ENCODE results near the gene CDH26.

CDH26 gene

DNA sequence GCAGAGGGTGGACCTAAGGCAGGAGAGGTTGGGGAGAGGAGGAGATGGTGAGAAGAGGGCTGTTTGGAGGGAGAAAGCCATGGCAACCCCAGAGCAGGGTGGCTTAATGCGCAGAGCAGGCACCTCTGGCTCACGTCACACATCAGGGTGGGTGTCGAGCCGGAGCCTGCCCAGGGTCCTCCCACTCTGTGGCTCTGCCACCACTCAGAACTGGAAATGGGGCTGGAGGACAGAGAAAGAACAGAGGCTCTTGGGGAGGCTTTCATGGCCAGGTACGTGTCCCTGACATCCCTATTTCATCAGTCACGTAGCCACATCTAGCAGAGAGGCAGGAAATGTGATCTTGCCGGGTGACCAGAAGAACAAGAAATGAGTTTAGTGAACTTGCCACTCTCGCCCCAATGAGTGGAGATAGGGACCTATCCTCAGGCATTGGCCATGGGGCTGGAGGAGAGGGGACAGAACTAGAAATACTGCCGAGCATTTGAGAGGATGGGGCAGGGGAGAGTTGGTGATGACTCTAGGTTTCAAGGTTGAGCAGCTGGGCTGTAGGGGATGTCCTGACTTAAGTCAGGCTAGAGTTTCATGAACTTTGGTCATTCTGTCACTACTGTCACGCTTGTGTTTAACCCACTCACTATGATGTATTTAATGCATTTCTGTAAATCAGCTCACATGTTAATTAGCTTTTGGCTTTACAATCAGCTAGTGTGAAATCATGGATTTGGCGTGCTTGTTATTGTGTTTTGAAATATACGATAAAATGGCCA is 52.7 kb downstream of the CDH26 start:
- in situ Hi-C loops (cut with HindIII; ENCODE audit: low sequenced_read_pairs), result no loop called here

DNA sequence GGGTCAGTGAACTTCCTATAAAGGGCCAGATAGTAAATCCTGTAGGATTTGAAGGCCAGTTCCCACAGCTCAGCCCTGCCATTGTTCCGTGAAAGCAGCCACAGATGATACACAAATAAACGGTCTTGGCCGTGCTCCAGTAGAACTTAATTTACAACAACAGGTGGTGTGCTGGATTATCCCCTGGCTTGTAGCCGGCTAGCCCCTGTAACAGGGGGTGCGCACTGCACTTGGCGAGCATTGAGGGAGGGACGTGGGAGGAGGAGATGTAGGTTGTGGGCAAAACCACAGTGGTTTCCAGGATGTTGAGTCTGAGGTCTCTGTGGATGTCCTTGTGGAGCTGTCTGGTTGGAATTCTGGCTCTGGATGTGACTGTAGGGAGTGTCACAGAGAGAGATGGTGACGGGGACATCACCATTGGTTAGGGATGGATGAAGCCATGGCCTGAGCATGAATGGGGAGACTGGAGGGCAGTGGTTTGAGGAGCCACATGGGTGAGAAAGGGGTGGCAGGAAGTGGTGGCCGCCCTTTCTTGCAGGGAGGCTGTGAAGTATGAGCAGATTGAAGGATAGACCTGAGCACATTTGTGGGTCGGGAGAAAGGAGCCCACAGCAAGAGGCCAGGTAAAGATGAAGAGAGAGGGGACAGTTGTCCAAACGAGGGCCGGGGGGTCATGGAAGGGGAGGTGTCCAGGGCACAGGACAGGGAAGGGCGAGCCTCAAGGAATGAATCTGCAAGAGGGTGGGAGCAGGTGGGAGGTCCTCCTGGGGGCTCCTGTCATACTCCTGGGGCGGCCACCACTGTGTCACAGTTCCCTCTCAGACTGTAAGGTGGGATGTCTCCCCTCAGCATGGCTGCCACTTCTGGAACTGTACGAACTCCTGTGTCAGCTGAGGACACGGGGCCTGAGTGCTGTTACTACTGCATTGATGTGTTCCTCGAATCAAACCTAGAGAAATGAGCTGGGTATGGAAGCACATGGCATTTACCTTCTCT is 53.6 kb downstream of the CDH26 start:
- in situ Hi-C loops (cut with HindIII; ENCODE audit: low sequenced_read_pairs), result no loop called here

DNA sequence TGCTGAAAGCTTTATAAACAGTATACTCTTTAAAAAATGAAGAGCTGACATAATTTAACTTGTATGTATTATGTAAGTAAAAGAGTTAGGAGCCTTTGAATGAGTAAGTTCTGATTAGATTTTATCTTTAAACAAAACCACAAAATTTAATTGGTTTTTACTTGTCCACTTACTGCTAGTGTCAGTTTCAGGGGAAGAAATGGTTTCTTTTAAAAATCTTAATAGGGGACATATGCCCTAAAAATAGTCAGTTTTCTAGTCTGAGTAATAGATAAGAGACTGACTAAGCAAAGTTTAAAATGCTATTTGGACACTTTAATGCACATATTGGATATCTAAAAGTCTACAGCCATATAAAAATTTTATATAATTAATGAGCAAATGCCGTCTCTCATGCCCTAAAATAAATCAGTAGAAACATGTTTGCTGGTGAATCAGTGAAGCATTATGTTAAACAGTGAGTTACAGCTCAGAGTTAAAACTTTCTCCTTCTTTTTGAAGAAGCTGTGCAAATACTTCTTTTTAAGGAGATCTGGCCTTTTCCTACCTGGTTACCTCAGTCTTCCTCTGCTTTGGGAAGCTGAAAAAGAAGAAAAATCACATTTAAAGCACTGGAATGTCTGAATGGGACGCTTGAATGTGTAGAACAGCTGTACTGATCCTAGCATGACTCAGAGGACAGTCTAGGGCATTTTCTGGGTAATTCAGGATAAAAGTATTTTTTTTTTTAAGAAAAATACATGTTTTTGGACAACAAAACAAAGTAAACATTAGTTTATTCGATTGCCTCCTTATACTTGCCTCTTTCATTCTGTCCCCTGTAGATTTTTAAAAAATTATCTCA is 55.3 kb downstream of the CDH26 start:
- in situ Hi-C loops (cut with HindIII; ENCODE audit: low sequenced_read_pairs), result no loop called here

DNA sequence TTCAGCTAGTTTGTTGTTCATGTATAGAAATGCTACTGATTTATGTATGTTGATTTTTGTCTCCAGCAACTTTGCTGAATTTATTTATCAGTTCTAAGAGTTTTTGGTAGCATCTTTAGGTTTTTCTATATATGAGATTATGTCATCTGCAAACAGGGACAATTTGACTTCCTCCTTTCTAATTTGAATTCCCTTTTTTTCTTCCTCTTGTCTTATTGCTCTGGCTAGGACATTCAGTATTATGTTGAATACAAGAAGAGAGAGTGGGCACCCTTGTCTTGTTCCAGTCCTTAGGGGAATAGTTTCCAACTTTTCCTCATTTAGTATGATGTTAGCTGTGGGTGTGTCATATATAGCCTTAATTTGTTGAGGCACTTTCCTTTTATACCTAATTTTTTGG is 58.2 kb downstream of the CDH26 start:
- in situ Hi-C loops (cut with HindIII; ENCODE audit: low sequenced_read_pairs), result no loop called here

DNA sequence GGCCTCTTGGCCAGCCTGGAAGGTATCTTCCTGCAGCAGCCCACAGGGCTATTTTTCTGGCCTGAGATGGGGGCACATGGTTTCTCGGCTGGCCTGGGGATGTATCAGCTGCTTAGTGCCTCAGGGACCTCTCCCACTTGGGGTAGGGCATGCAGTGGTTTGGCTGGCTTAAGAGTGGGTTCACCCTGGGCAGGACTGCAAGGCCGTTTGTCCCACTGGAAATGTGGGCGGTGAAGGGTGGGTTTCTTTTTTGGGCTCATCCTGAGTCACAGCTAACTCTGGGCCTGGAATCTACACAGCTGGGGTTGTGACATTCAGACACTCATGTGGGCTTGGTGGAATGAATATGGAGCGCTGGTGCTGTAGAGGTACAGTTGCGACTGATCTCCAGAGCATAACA is 62.0 kb downstream of the CDH26 start:
- in situ Hi-C loops (cut with HindIII; ENCODE audit: low sequenced_read_pairs), result no loop called here

DNA sequence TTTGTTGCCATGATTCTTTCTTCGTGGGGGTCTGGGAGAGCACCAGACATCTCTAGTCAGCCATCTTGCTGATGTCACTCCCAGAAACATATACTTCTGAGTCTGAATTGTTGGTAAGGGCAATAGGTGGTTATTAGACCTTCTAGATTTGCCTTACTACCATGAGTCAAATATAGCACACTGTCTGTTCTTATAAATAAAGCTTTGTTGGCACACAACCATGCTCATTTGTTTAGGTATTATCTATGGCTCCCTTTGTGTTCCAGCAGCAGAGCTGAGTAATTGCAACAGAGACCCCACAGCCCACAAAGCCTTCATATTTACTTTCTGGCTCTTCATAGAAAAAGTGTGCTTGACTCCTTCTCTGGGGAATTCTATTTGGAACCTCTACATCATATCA is 62.9 kb downstream of the CDH26 start:
- in situ Hi-C loops (cut with HindIII; ENCODE audit: low sequenced_read_pairs), result no loop called here

DNA sequence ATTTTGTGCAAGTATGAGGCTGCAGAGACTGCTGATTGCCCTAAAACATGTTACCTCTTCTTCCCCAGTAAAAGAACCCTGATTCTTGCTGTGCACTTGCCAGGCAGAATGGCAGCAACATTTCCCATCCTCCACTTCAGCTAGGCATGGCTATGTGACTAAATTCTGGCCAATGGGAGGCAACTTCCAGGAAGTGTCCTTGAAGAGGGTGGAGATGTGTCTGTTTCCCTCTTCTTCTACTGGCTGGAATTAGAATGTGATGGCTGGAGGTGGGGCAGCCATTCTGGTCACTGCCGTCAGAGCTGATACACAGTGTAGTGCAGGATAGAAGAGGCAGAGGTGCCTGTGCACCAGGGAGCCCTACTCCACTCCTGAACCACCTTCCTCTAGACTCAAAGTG is 64.6 kb downstream of the CDH26 start:
- in situ Hi-C loops (cut with HindIII; ENCODE audit: low sequenced_read_pairs), result no loop called here

DNA sequence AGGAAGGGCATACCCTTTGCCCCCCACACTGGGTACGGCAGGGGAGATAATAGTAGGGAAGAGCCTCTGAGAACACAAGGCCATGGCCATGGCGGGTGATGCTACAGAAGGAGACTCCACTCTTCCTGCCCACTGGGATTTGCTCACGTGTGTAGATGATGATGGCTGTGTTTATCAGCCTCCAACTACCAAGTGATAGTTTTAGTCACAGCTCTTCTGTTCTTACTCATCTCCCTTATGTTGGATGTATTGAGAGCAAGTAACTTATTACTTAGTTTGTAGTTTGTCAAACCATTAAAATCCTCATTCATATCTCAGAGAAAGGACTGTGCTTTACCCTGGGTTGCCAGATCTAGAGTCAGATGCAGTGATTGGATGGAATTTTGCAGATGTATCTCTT is 66.0 kb downstream of the CDH26 start:
- in situ Hi-C loops (cut with HindIII; ENCODE audit: low sequenced_read_pairs), result no loop called here

DNA sequence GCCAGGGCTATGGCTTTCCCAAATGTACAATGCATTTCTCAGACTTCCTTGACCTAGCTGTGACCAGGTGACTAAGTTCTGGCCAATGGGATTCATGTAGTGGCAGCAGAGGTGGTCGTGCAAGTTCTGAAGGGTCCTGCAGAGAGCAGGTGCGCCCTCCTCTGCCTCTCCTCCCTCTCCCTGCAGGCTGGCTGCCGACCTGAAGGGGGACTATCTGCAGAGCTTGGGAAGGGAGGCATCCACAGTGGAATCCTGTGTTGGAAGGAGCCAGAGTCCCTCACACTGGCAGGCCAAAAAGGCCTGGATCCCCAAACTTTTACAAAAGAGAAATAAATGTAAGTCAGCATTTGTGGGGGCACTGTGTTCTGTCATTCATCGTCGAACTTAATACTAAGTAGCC is 66.6 kb downstream of the CDH26 start:
- in situ Hi-C loops (cut with HindIII; ENCODE audit: low sequenced_read_pairs), result no loop called here

DNA sequence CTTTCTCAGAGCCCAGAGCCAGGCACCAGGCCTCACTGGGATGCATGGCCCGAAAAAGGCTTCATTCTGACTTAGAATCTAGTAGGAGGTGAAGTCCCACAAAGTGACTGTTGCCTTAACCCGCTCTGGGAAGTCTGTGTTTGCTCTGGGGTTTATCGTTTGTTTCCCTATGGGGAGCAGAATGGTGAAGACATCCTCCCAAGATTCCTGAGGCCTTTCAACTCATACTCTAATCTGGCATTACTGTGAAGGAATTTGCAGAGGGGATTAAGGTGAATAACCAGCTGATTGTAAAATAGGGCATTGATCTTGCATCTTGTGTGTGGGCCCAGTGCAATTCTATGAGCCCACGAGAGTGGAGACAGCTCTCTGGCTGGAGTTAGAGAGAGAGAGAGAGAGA is 67.8 kb downstream of the CDH26 start:
- in situ Hi-C loops (cut with HindIII; ENCODE audit: low sequenced_read_pairs), result no loop called here

DNA sequence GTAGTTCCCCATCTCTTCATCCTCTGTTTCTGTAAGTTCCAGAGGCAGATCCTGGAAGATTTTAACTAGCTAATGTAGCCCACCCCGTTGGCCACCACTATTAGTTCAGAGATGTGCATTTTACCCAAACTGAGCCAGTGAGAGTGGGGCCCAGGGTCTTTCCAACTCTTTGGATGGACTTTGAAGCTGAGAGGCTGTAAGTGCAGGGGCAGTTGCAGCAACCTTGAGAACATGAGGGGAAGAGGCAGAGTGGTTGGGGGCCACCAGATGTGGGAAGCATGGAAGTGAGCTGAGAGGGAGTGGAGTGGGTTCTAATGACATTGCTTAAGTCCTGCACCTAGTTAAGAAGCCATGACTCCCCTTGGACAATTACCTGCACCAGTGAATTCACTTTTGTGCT is 72.2 kb downstream of the CDH26 start:
- in situ Hi-C loops (cut with HindIII; ENCODE audit: low sequenced_read_pairs), result no loop called here

DNA sequence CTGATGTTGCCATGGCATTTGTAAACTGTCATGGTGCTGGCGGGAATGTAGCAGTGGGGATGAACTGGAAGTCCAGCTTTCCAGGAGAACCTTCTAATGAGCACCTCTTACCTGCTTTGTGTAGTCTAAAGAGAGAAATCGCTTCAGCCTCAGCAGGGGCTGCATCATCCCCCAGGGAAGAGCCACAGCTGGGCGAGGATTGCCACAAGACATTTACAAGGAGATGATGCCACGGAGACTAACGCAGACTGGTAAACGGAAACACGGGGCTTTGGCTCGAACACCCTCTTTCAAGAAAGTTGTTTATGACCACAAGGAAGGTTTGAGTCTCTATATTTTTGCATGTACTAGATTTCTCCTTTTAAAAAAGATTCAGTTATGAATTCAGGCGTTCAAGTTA is 72.9 kb downstream of the CDH26 start:
- in situ Hi-C loops (cut with HindIII; ENCODE audit: low sequenced_read_pairs), result no loop called here

DNA sequence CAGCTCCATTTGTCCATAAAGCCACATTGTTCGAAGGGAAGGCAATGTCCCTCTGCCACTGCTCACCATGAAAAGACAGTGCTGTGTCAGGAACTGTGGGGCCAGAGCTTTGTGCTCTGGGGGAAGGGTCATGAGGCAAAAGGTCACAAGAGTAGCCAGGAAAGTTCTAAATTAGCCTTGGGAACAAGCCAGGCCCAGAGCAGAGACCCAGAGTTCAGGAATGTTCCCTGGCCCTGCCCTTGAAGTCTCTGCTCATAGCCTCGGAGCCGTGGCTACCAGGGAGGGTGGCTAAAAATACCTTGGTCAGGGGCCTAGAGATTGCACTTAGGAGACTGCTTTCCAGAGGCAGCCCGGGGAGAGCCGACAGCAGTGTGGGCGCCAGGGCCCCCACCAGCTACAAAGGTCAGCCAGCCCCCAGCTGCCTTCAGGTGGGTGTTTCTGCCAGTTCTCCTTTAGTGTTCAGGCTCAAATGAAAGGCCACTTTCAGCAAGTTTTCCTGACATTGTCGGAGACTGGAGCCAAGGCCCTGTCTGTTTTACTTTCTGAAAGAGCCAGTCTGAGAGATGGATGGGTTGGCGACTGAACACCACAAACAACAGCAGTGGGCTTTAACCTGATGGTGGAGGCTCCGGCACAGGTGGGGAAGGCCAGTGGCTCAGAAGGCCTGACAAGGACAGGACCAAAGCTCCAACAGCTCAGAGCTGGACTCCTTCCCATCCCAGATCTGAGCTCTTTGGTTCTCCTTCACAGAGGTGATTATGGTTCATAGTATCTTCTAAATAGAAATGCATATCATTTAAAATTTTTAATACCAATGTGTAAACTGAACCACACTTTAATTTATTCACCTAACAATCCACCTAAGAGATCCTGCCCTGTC is 76.2 kb downstream of the CDH26 start:
- in situ Hi-C loops (cut with HindIII; ENCODE audit: low sequenced_read_pairs), result no loop called here

DNA sequence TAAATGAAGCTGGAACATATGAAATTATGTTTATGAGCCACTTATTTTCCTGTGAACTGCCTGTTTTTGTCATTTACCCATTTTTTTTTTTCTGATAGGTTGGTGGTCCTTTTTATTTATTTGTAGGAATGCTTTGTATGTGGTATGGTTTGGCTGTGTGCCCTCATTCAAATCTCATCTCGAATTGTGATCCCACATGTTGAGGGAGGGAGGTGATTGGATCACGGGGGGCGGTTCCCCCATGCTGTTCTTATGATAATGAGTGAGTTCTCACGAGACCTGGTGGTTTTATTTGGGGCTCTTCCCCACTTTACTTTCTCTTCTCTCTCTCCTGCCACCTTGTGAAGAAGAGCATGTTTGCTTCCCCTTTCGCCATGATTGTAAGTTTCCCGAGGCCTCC is 77.3 kb downstream of the CDH26 start:
- in situ Hi-C loops (cut with HindIII; ENCODE audit: low sequenced_read_pairs), result no loop called here

DNA sequence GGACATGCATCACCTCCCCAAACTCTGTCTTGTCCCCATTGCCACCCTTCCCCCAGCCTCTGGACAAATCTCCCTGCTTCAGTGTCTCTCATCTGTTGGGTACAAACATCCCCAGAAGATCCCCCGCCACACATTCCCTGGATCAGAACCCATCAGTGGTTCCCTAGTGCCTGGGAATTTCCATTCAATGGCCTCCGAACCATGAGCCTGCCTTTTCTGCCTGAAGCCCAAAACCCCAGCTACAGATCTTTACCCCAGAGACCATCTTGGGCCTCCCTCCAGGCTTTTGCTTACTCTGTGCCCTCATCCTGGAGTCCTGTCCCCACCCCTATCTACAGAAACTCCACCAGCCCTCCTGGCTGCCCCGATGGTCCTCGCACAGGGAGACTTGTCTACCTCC is 78.1 kb downstream of the CDH26 start:
- in situ Hi-C loops (cut with HindIII; ENCODE audit: low sequenced_read_pairs), result no loop called here

DNA sequence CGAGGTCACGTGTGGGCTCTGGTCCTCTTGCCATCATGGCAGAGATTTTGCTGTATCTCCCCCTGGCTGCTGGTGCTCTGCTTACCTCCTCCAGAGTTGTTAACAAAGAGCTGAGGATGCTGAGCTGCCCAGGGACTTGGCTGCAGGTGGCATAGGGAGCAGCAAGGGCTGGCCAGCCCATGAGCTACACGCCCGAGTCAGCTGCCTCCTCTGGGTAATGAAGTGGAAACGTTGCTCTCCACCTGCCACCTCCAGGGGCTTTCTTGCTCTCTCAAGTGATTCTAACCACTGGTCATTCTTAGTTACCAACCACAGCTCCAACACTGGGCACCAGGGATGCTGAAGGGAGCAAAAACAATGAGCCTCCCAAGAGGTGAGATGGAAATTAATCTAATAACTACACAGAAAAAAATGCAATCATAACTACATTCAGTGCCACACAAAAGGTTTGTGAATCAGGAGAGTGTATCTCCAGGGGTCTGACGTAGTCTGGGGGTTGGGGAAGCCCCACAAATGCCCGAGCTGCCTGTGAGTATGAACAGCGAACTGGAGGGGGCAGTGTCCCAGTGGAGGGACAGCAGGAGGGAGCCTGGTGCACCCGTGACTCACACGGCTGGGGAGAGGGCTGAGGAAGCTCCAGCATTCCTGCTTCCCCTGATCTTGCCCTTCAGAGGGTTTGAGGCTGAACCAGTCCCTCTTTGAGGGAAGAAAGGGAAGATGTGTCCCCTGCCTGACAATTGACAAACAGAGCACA is 78.7 kb downstream of the CDH26 start:
- in situ Hi-C loops (cut with HindIII; ENCODE audit: low sequenced_read_pairs), result no loop called here

DNA sequence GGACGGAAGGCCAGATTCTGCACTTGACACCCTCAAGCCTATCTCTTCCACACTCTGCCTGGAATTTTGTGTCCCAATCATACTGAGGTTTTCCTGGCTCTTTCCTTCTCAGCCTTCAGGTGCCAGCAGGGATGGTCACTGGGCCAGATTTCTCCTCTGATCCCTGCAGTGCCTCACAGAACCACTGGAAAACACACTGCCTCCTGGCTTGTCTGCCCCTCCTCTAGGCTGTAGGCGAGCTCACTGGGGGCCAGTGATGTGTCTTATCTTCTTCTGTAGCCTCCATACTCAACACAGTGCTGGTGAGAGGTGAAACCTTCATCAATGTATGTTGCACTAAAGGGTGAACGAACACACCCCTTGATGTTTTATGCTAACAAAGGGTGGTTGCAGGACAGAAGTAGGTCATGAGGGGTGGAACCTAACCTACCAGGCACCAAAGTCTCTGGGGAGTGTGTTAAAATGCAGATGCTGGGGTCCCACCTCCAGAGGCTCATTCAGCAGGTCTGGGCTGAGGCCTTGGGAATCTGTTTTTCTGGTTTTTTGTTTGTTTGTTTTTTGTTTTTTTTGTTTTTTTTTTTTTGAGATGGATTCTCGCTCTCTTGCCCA is 80.3 kb downstream of the CDH26 start:
- in situ Hi-C loops (cut with HindIII; ENCODE audit: low sequenced_read_pairs), result no loop called here

DNA sequence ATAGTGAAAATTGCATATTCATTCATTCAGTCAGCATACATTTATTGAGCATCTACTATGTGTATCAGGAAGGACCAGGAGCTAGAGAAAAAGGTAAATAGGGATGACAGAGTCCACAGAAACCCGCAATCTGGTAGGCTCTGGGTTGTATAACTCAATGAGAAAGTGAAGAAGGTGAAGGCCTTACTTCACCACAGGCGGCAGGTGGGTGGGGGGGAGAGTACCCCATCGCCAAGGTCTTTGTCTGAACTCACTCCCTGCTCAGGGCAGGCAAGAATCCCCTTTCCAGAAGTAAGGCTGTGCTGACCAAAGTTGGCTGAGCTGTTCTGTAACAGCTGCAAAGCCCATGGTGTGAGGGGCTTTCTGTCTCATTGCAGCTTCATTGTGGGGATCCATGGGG is 81.3 kb downstream of the CDH26 start:
- in situ Hi-C loops (cut with HindIII; ENCODE audit: low sequenced_read_pairs), result no loop called here

Measured in endothelial cell of hepatic sinusoid (primary cell).